Measurements from ENCODE around the gene NDUFV2. TPM values are rescaled to one million over a fixed set of nuclear protein-coding genes. Genes with fewer than 3 reads are reported as not detected.

The NDUFV2 gene
- total RNA-seq, 1 experiment from 2014 or later = 194 TPM

- DNase-seq (ENCODE audit: low read depth, low spot score) = peak; percentile 22
- Histone ChIP-seq H3K9ac (ENCODE audit: low read length) (peak overlapping the region; percentile 79), H3K4me3 (replicated peaks in 1 of 2; ENCODE audit: low read depth in 1 of 2, low read length in 2 of 2) (peak overlapping the region; percentile 85 to 86), H3K9me2 (ENCODE audit: insufficient read depth) (no peaks in the 10 kb centered on the region), H3K4me1 (ENCODE audit: control insufficient read depth in 1 of 2, insufficient read depth in 2 of 2, low read length in 2 of 2) (peaks cover 17 to 26% of the 10 kb centered on the region in 2 experiments; a peak in 3 of 4 replicates), H3K4me2 (ENCODE audit: low read length) (peak overlapping the region; percentile 93), H3K9me3 (ENCODE audit: control insufficient read depth in 1 of 2, insufficient read depth in 1 of 2, low read depth in 1 of 2, low read length in 2 of 2) (no peaks in the 10 kb centered on the region), H2AFZ (ENCODE audit: low read depth, low read length, poor library complexity, severe bottlenecking) (no peak overlapping the region), H3K36me3 (ENCODE audit: control insufficient read depth in 1 of 2, insufficient read depth in 2 of 2, low read length in 2 of 2) (peaks cover 2 to 5% of the 10 kb centered on the region in 2 experiments; a peak in 2 of 4 replicates), H4K20me1 (ENCODE audit: insufficient read depth) (no peaks in the 10 kb centered on the region), H3K27me3 (ENCODE audit: insufficient read depth, low read length) (no peaks in the 10 kb centered on the region), H3K79me2 (ENCODE audit: insufficient read depth, low read length) (peaks cover 62% of the 10 kb centered on the region), H3K27ac (ENCODE audit: low read depth, low read length) (peak overlapping the region; percentile 97)
- ChIA-PET CTCF (interaction anchor here (1.9 kb wide), 1 partner anchor 10 kb away, joined by 6 read pairs; no protein-coding TSS in a partner anchor), POLR2A (interaction anchor here (0.6 kb wide), 2 partner anchors 20 to 85 kb away, joined by 3 read pairs; no protein-coding TSS in a partner anchor), RAD21 (ENCODE audit: low non-redundant PET in 1 of 2, low total read pairs in 2 of 2, uncharacterized antibody in 2 of 2, unreplicated experiment in 2 of 2) (no interaction called here)
- ATAC-seq = peak; percentile 59
- intact Hi-C loops (cut with micrococcal nuclease) = loop anchor here (2.0 to 5.0 kb wide), 2 partner anchors 35 to 340 kb away; partner anchors contain the start of genes NDUFV2 and RALBP1
- TF ChIP-seq YY1 (IDR thresholded peaks at IDR 0.05; ENCODE audit: extremely low read depth, insufficient replicate concordance, low read depth, low read length) = peak; percentile 19
- TF ChIP-seq POLR2AphosphoS5 (IDR thresholded peaks at IDR 0.05; ENCODE audit: low read depth, low read length) = peak; percentile 32
- TF ChIP-seq ZNF274 (IDR thresholded peaks at IDR 0.05; ENCODE audit: low read depth, low read length) = no peak
- TF ChIP-seq ZFX (IDR thresholded peaks at IDR 0.05) = peak; percentile 28
- TF ChIP-seq EZH2phosphoT487 (IDR thresholded peaks at IDR 0.05; ENCODE audit: borderline replicate concordance) = no peak
- no peak for TF ChIP-seq EZH2 (IDR thresholded peaks at IDR 0.05)
- TF ChIP-seq POLR2A (IDR thresholded peaks at IDR 0.05; ENCODE audit: borderline replicate concordance, extremely low read depth, insufficient read depth, insufficient read length) = no peak
- no TSS peak for BruUV-seq (replicated peaks)
Observed at GRCh38 chr18:9137168-9138066, 34.9 kb downstream of the NDUFV2 start.
